Tibial artery (tissue), 4 donors: Measurements from ENCODE around the gene MSH2.
A peak's percentile ranks its signal among the peaks of the same experiment; 100 is the strongest.

Source experiments
- DNase-seq, 2 donors: peaks; one replicate each; pipeline ENCODE4 v3.0.0-alpha.2; 2019
- H3K27ac ChIP-seq, 2 donors: fragments of 200-600 bp; sonication (generic) in 1 of 2; 1 replicate in 1 of 2; 2 replicates in 1 of 2; pipeline ENCODE4 v1.5.1; 2018 to 2019; ENCODE audit warnings: mild to moderate bottlenecking in 1 of 2
- H3K27me3 ChIP-seq, 2 donors: fragments of 200-600 bp; sonication (generic) in 1 of 2; one replicate each; pipeline versions ENCODE4 v1.5.1 to v1.6.0; 2016 to 2019
- H3K36me3 ChIP-seq, 3 donors: fragments of 200-600 bp; sonication (generic) in 2 of 3; one replicate each; pipeline ENCODE4 v1.5.1; 2016 to 2019; ENCODE audit warnings: mild to moderate bottlenecking in 2 of 3
- H3K4me1 ChIP-seq, 4 donors: fragments of 200-600 bp; sonication (generic) in 2 of 4; 1 replicate in 3 of 4; 2 replicates in 1 of 4; pipeline ENCODE4 v1.5.1; 2016 to 2019
- H3K4me3 ChIP-seq, 2 donors: fragments of 200-600 bp; sonication (generic) in 1 of 2; 1 replicate in 1 of 2; 2 replicates in 1 of 2; pipeline ENCODE4 v1.5.1; 2018 to 2019; ENCODE audit warnings: mild to moderate bottlenecking in 2 of 2
- H3K9me3 ChIP-seq, 3 donors: fragments of 200-600 bp; sonication (generic) in 1 of 3; one replicate each; pipeline ENCODE4 v1.5.1; 2016 to 2019
- intact Hi-C: fragments of 100-400 bp; cut with DNase I; formaldehyde crosslinking; loops from one replicate; pipeline ENCODE4 v1.15.0; 2023; ENCODE audit warnings: low total_unique reads
- TF ChIP-seq, protein P1 (sequence below), 2 experiments: fragments of 200-600 bp in 1 of 2; fragments of 450-650 bp in 1 of 2; IDR thresholded peaks; one replicate each; pipeline ENCODE4 v1.5.1; 2017 to 2019; ENCODE audit warnings: antibody characterized with exemption in 2 of 2, mild to moderate bottlenecking in 1 of 2, moderate library complexity in 1 of 2

Gene MSH2

GRCh38 chr2:47485177-47485576 lies 82.2 kb downstream of the MSH2 start:
- H3K4me3 ChIP-seq = no peak overlapping the region
- no peaks in the 10 kb centered on the region for H3K27me3 ChIP-seq
- intact Hi-C loops = no loop called here
- TF ChIP-seq, protein P1, sequence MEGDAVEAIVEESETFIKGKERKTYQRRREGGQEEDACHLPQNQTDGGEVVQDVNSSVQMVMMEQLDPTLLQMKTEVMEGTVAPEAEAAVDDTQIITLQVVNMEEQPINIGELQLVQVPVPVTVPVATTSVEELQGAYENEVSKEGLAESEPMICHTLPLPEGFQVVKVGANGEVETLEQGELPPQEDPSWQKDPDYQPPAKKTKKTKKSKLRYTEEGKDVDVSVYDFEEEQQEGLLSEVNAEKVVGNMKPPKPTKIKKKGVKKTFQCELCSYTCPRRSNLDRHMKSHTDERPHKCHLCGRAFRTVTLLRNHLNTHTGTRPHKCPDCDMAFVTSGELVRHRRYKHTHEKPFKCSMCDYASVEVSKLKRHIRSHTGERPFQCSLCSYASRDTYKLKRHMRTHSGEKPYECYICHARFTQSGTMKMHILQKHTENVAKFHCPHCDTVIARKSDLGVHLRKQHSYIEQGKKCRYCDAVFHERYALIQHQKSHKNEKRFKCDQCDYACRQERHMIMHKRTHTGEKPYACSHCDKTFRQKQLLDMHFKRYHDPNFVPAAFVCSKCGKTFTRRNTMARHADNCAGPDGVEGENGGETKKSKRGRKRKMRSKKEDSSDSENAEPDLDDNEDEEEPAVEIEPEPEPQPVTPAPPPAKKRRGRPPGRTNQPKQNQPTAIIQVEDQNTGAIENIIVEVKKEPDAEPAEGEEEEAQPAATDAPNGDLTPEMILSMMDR (IDR thresholded peaks at IDR 0.05) = no peak
- no peaks in the 10 kb centered on the region for H3K4me1 ChIP-seq
- no peak for DNase-seq
- H3K27ac ChIP-seq = no peak overlapping the region
- no peaks in the 10 kb centered on the region for H3K9me3 ChIP-seq
- H3K36me3 ChIP-seq = peaks cover 6 to 13% (median 7%) of the 10 kb centered on the region in 3 donors

DNA sequence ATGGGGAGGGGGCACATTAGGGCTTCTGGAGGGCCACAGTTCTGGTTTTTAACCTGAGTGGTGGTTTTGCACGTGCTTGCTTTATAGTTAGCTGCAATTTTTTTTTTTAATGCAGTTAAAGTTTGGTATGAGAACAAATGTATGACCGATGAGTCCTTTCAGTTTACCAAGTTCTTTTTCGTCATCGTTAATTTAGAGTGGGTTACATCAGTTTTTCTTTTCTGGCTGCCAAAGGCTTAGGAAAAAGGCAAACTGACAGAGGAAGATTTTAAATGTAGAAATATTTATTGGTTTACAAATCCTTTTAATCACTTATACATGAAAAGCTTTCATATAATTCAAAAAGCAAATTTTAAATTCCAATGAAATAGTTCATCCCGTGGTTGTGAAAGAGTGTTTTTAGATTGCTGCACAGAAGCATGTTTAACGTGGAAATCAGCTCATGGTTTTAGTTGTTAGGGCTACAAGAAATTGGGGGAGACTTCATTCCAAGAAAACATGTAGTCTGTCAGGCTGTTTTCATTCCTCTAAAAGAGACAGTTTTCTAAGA lies 82.9 kb downstream of the MSH2 start:
- H3K36me3 ChIP-seq = peaks cover 6 to 13% (median 7%) of the 10 kb centered on the region in 3 donors
- intact Hi-C loops = no loop called here
- H3K4me3 ChIP-seq = no peak overlapping the region
- H3K27me3 ChIP-seq = no peaks in the 10 kb centered on the region
- H3K4me1 ChIP-seq = no peaks in the 10 kb centered on the region
- H3K9me3 ChIP-seq = no peaks in the 10 kb centered on the region
- DNase-seq = no peak
- TF ChIP-seq, protein P1 (IDR thresholded peaks at IDR 0.05) = no peak
- H3K27ac ChIP-seq = no peak overlapping the region

DNA sequence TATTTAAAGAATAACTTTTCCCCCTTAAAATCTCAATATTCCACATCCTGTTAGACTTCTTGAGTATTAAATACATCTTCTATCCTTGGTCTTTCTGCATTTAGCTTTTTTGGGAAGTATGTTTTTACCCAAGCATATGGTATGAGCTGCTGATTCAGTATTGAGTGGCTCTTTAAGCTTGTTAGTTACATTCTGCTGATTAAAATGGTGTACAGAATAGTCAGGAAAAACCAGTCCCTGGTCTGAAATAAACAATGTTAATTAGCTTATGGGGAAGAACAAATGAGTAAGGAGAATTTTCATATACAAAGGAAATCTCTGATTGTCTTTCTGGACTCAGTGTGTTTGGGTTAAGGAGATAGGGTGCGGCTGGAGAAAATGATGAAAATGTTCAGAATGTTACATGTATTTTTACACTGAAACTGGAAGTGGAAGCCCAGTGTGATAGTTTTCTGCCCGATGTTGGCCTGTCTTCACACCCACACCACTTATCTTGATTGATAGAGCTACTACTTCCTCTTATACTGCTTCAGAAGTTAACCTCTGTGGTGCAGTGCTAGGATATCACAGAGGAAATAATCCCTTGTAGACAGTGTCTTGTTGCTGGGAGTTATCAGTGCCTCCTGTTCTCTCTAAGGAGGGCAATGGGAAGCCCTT lies 84.0 kb downstream of the MSH2 start:
- H3K27ac ChIP-seq = no peak overlapping the region
- DNase-seq = no peak
- H3K9me3 ChIP-seq = no peaks in the 10 kb centered on the region
- H3K36me3 ChIP-seq = peaks cover 6 to 13% (median 7%) of the 10 kb centered on the region in 3 donors
- TF ChIP-seq, protein P1 (IDR thresholded peaks at IDR 0.05) = no peak
- H3K4me3 ChIP-seq = no peak overlapping the region
- no peaks in the 10 kb centered on the region for H3K27me3 ChIP-seq
- no peaks in the 10 kb centered on the region for H3K4me1 ChIP-seq
- intact Hi-C loops = no loop called here

- no peak overlapping the region for H3K4me3 ChIP-seq
- TF ChIP-seq, protein P1 (IDR thresholded peaks at IDR 0.05) = no peak
- intact Hi-C loops = no loop called here
- H3K36me3 ChIP-seq = peaks cover 6 to 13% (median 7%) of the 10 kb centered on the region in 3 donors
- no peaks in the 10 kb centered on the region for H3K27me3 ChIP-seq
- H3K27ac ChIP-seq = no peak overlapping the region
- no peaks in the 10 kb centered on the region for H3K4me1 ChIP-seq
- H3K9me3 ChIP-seq = no peaks in the 10 kb centered on the region
- DNase-seq = no peak
Observed at GRCh38 chr2:47487498-47487875, 84.5 kb downstream of the MSH2 start.

- intact Hi-C loops = no loop called here
- no peaks in the 10 kb centered on the region for H3K4me1 ChIP-seq
- TF ChIP-seq, protein P1 (IDR thresholded peaks at IDR 0.05) = no peak
- peak in 1 of 2 donors; percentile 19 for DNase-seq
- H3K36me3 ChIP-seq = peaks cover 0 to 6% (median 5%) of the 10 kb centered on the region in 3 donors
- no peaks in the 10 kb centered on the region for H3K27me3 ChIP-seq
- H3K27ac ChIP-seq = no peak overlapping the region
- no peaks in the 10 kb centered on the region for H3K9me3 ChIP-seq
- no peak overlapping the region for H3K4me3 ChIP-seq
Observed at GRCh38 chr2:47488870-47489584, 86.1 kb downstream of the MSH2 start.
